Measurements from ENCODE around the gene ATP8A2.

Gene ATP8A2

GRCh38 chr13:25675060-25675459, 303.3 kb downstream of the ATP8A2 start:
- no peak overlapping the region for H3K27ac ChIP-seq
- no peak overlapping the region for H3K9ac ChIP-seq
- H3K4me1 ChIP-seq = no peaks in the 10 kb centered on the region
- H3K4me2 ChIP-seq = no peak overlapping the region
- peaks cover 0 to 7% (median 4%) of the 10 kb centered on the region in 11 experiments; a peak in 14 of 22 replicates for H3K9me3 ChIP-seq (replicated peaks in 1 of 11)
- H3K4me3 ChIP-seq = no peak overlapping the region
- H3K36me3 ChIP-seq = no peaks in the 10 kb centered on the region
- no peaks in the 10 kb centered on the region for H3K27me3 ChIP-seq
- TF ChIP-seq Cebpa-rat (IDR thresholded peaks at IDR 0.05) = no peak
- no peaks in the 10 kb centered on the region for H4K20me1 ChIP-seq

GRCh38 chr13:25677956-25678355, 306.2 kb downstream of the ATP8A2 start:
- Histone ChIP-seq H3K27ac (no peak overlapping the region), H4K20me1 (no peaks in the 10 kb centered on the region), H3K36me3 (no peaks in the 10 kb centered on the region), H3K4me1 (no peaks in the 10 kb centered on the region), H3K9ac (no peak overlapping the region), H3K27me3 (no peaks in the 10 kb centered on the region), H3K4me3 (no peak overlapping the region), H3K4me2 (no peak overlapping the region), H3K9me3 (replicated peaks in 1 of 11) (peaks cover 0 to 13% (median 0%) of the 10 kb centered on the region in 11 experiments; a peak in 4 of 22 replicates)
- TF ChIP-seq Cebpa-rat (IDR thresholded peaks at IDR 0.05) = no peak

GRCh38 chr13:25678398-25678797, 306.6 kb downstream of the ATP8A2 start:
- no peak overlapping the region for H3K27ac ChIP-seq
- no peak overlapping the region for H3K9ac ChIP-seq
- no peaks in the 10 kb centered on the region for H3K4me1 ChIP-seq
- peaks cover 0 to 13% (median 0%) of the 10 kb centered on the region in 11 experiments; a peak in 4 of 22 replicates for H3K9me3 ChIP-seq (replicated peaks in 1 of 11)
- H3K4me2 ChIP-seq = no peak overlapping the region
- H4K20me1 ChIP-seq = no peaks in the 10 kb centered on the region
- no peaks in the 10 kb centered on the region for H3K36me3 ChIP-seq
- no peaks in the 10 kb centered on the region for H3K27me3 ChIP-seq
- no peak overlapping the region for H3K4me3 ChIP-seq
- TF ChIP-seq Cebpa-rat (IDR thresholded peaks at IDR 0.05) = no peak

GRCh38 chr13:25679159-25679558, 307.4 kb downstream of the ATP8A2 start:
- no peak overlapping the region for H3K4me3 ChIP-seq
- peaks cover 0 to 13% (median 0%) of the 10 kb centered on the region in 11 experiments; a peak in 4 of 22 replicates for H3K9me3 ChIP-seq (replicated peaks in 1 of 11)
- no peaks in the 10 kb centered on the region for H3K36me3 ChIP-seq
- no peak for TF ChIP-seq Cebpa-rat (IDR thresholded peaks at IDR 0.05)
- no peak overlapping the region for H3K9ac ChIP-seq
- H3K27ac ChIP-seq = no peak overlapping the region
- no peaks in the 10 kb centered on the region for H3K27me3 ChIP-seq
- H3K4me2 ChIP-seq = no peak overlapping the region
- no peaks in the 10 kb centered on the region for H3K4me1 ChIP-seq
- no peaks in the 10 kb centered on the region for H4K20me1 ChIP-seq

- TF ChIP-seq Cebpa-rat (IDR thresholded peaks at IDR 0.05) = no peak
- peaks cover 0 to under 1% (median 0%) of the 10 kb centered on the region in 10 experiments; a peak in 3 of 20 replicates for H3K4me1 ChIP-seq
- H3K27ac ChIP-seq = no peak overlapping the region
- H3K4me2 ChIP-seq = no peak overlapping the region
- H4K20me1 ChIP-seq = no peaks in the 10 kb centered on the region
- no peak overlapping the region for H3K9ac ChIP-seq
- no peak overlapping the region for H3K4me3 ChIP-seq
- no peaks in the 10 kb centered on the region for H3K27me3 ChIP-seq
- H3K36me3 ChIP-seq = no peaks in the 10 kb centered on the region
- peaks cover 0 to 13% (median 0%) of the 10 kb centered on the region in 11 experiments; a peak in 4 of 22 replicates for H3K9me3 ChIP-seq (replicated peaks in 1 of 11)
Measured at GRCh38 chr13:25679936-25680335, 308.2 kb downstream of the ATP8A2 start.

- Histone ChIP-seq H3K9me3 (replicated peaks in 1 of 11) (peaks cover 0 to 13% (median 0%) of the 10 kb centered on the region in 11 experiments; a peak in 5 of 22 replicates), H4K20me1 (no peaks in the 10 kb centered on the region), H3K9ac (no peak overlapping the region), H3K36me3 (no peaks in the 10 kb centered on the region), H3K4me3 (no peak overlapping the region), H3K4me1 (peaks cover 0 to 8% (median 6%) of the 10 kb centered on the region in 10 experiments; a peak in 10 of 20 replicates), H3K27me3 (no peaks in the 10 kb centered on the region), H3K4me2 (no peak overlapping the region), H3K27ac (no peak overlapping the region)
- TF ChIP-seq Cebpa-rat (IDR thresholded peaks at IDR 0.05) = no peak
Measured at GRCh38 chr13:25682276-25682675, 310.5 kb downstream of the ATP8A2 start.

- no peak overlapping the region for H3K4me2 ChIP-seq
- no peak overlapping the region for H3K9ac ChIP-seq
- no peaks in the 10 kb centered on the region for H3K36me3 ChIP-seq
- peaks cover 0 to 8% (median 6%) of the 10 kb centered on the region in 10 experiments; a peak in 10 of 20 replicates for H3K4me1 ChIP-seq
- no peaks in the 10 kb centered on the region for H4K20me1 ChIP-seq
- no peak overlapping the region for H3K27ac ChIP-seq
- H3K4me3 ChIP-seq = no peak overlapping the region
- no peak for TF ChIP-seq Cebpa-rat (IDR thresholded peaks at IDR 0.05)
- peaks cover 0 to 13% (median 0%) of the 10 kb centered on the region in 11 experiments; a peak in 5 of 22 replicates for H3K9me3 ChIP-seq (replicated peaks in 1 of 11)
- no peaks in the 10 kb centered on the region for H3K27me3 ChIP-seq
Measured at GRCh38 chr13:25683056-25683455, 311.3 kb downstream of the ATP8A2 start.

- no peak overlapping the region for H3K27ac ChIP-seq
- H3K36me3 ChIP-seq = no peaks in the 10 kb centered on the region
- H4K20me1 ChIP-seq = no peaks in the 10 kb centered on the region
- no peak overlapping the region for H3K4me3 ChIP-seq
- H3K9ac ChIP-seq = no peak overlapping the region
- H3K9me3 ChIP-seq (replicated peaks in 1 of 11) = peaks cover 0 to 13% (median 0%) of the 10 kb centered on the region in 11 experiments; a peak in 5 of 22 replicates
- no peak for TF ChIP-seq Cebpa-rat (IDR thresholded peaks at IDR 0.05)
- peaks cover 0 to 8% (median 6%) of the 10 kb centered on the region in 10 experiments; a peak in 10 of 20 replicates for H3K4me1 ChIP-seq
- H3K27me3 ChIP-seq = no peaks in the 10 kb centered on the region
- no peak overlapping the region for H3K4me2 ChIP-seq
Measured at GRCh38 chr13:25683662-25684370, 312.0 kb downstream of the ATP8A2 start.

- no peak overlapping the region for H3K9ac ChIP-seq
- H3K27me3 ChIP-seq = no peaks in the 10 kb centered on the region
- no peaks in the 10 kb centered on the region for H3K36me3 ChIP-seq
- peaks cover 0 to 13% (median 0%) of the 10 kb centered on the region in 11 experiments; a peak in 5 of 22 replicates for H3K9me3 ChIP-seq (replicated peaks in 1 of 11)
- H3K4me3 ChIP-seq = no peak overlapping the region
- peaks cover 0 to 8% (median 6%) of the 10 kb centered on the region in 10 experiments; a peak in 10 of 20 replicates for H3K4me1 ChIP-seq
- no peak for TF ChIP-seq Cebpa-rat (IDR thresholded peaks at IDR 0.05)
- H3K4me2 ChIP-seq = no peak overlapping the region
- no peak overlapping the region for H3K27ac ChIP-seq
- H4K20me1 ChIP-seq = no peaks in the 10 kb centered on the region
Measured at GRCh38 chr13:25684491-25684890, 312.7 kb downstream of the ATP8A2 start.
